A673 (cell line): ENCODE results near the gene TSEN2.

Experiments
- CTCF ChIP-seq: fragments of 300-800, 200-600 bp; sonication (generic); conservative IDR thresholded peaks from 2 replicates; pipeline ENCODE4 v1.5.1; 2017; ENCODE audit warnings: low read depth, mild to moderate bottlenecking, antibody characterized with exemption, low read length, moderate library complexity, mixed read lengths
- EZH2 ChIP-seq: fragments of 200-600 bp; sonication (generic); IDR thresholded peaks from 2 replicates; pipeline ENCODE4 v1.6.1; 2017; ENCODE audit warnings: borderline replicate concordance, low read depth, mild to moderate bottlenecking, mixed read lengths, antibody characterized with exemption, low read length; ENCODE audit not compliant: poor library complexity, severe bottlenecking

- TF ChIP-seq EZH2, result no peak
- no peak for TF ChIP-seq CTCF
Observed at GRCh38 chr3:12465836-12466225, 18.4 kb upstream of the TSEN2 start.
